IMR-90 (cell line): ENCODE data around the gene PLAAT3. TPM values are rescaled to one million over a fixed set of nuclear protein-coding genes. Genes with fewer than 3 reads are reported as not detected.

Experiments used
- ATAC-seq: fragments of 200-7000 bp; cut with Tn5 transposase; 2 replicates; pipeline ENCODE4 v1.9.1; 2020; ENCODE audit warnings: low read depth, mild to moderate bottlenecking, moderate library complexity
- BruUV-seq: library from RNA; stranded (reverse); fragments of 400-500 nt; replicated peaks from 2 replicates; lab custom pipeline; 2021; lab: Mats Ljungman, UMichigan
- CTCF ChIA-PET: fragments of 300-600 bp; formaldehyde crosslinking; extraction: SDS; loops from one replicate; lab custom pipeline; 2021; ENCODE audit warnings: antibody characterized with exemption; lab: Yijun Ruan, JAX
- POLR2A ChIA-PET: fragments of 300-600 bp; sonication (Branson Sonifier 250); formaldehyde crosslinking; loops from one replicate; lab custom pipeline; 2022; ENCODE audit warnings: antibody characterized with exemption; ENCODE audit not compliant: unreplicated experiment; lab: Charles Lee
- DNase-seq: peaks from one replicate; pipeline ENCODE4 v3.0.0; 2013
- H2AFZ ChIP-seq: replicated peaks from 2 replicates; pipeline ENCODE3; 2013; ENCODE audit warnings: low read length, mild to moderate bottlenecking; ENCODE audit not compliant: poor library complexity
- H2AK5ac ChIP-seq: 2 replicates; pipeline ENCODE4 v1.6.1; 2013; ENCODE audit warnings: low read depth, low read length, inconsistent platforms
- H2AK9ac ChIP-seq: replicated peaks from 2 replicates; pipeline ENCODE3; 2013; ENCODE audit warnings: mild to moderate bottlenecking, low read depth, low read length, moderate library complexity; ENCODE audit not compliant: poor library complexity
- H2BK120ac ChIP-seq: 2 replicates; pipeline ENCODE4 v1.6.1; 2013; ENCODE audit warnings: low read depth, low read length, inconsistent platforms
- H2BK15ac ChIP-seq: 3 replicates; pipeline ENCODE4 v1.6.1; 2013; ENCODE audit warnings: low read depth, low read length, inconsistent platforms
- H2BK20ac ChIP-seq: 2 replicates; pipeline ENCODE4 v1.6.1; 2013; ENCODE audit warnings: low read depth, mild to moderate bottlenecking, inconsistent platforms, low read length, moderate library complexity
- H2BK5ac ChIP-seq: 2 replicates; pipeline ENCODE4 v1.6.1; 2013; ENCODE audit warnings: mild to moderate bottlenecking, low read depth, low read length, inconsistent platforms; ENCODE audit not compliant: poor library complexity, severe bottlenecking
- H3K14ac ChIP-seq: replicated peaks from 2 replicates; pipeline ENCODE4 v1.6.1; 2013; ENCODE audit warnings: low read depth, low read length, inconsistent platforms
- H3K18ac ChIP-seq: 2 replicates; pipeline ENCODE4 v1.6.1; 2013; ENCODE audit warnings: low read depth, low read length, control low read depth
- H3K23ac ChIP-seq: 2 replicates; pipeline ENCODE4 v1.6.1; 2013; ENCODE audit warnings: low read depth, low read length, inconsistent platforms
- H3K27ac ChIP-seq: 2 replicates; pipeline ENCODE4 v1.5.1; 2013; ENCODE audit warnings: mild to moderate bottlenecking, control low read depth, low read length; ENCODE audit not compliant: insufficient read depth
- H3K27me3 ChIP-seq: 2 replicates; pipeline ENCODE4 v1.6.1; 2013; ENCODE audit warnings: low read length; ENCODE audit not compliant: control insufficient read depth, insufficient read depth
- H3K36me3 ChIP-seq: 2 replicates; pipeline ENCODE4 v1.6.1; 2013; ENCODE audit warnings: low read length, mixed read lengths; ENCODE audit not compliant: control insufficient read depth, insufficient read depth
- H3K4ac ChIP-seq: 2 replicates; pipeline ENCODE4 v1.6.1; 2013; ENCODE audit warnings: low read depth, low read length, inconsistent platforms
- H3K4me1 ChIP-seq: 2 replicates; pipeline ENCODE4 v1.6.1; 2013; ENCODE audit warnings: low read length, mixed read lengths; ENCODE audit not compliant: control insufficient read depth, insufficient read depth
- H3K4me2 ChIP-seq: 2 replicates; pipeline ENCODE4 v1.6.1; 2013; ENCODE audit warnings: low read depth, mild to moderate bottlenecking, control low read depth, low read length, moderate library complexity
- H3K4me3 ChIP-seq: 2 replicates; pipeline ENCODE4 v1.5.1; 2013; ENCODE audit warnings: low read depth, mild to moderate bottlenecking, control low read depth, low read length, moderate library complexity; ENCODE audit not compliant: insufficient read depth
- H3K56ac ChIP-seq: 2 replicates; pipeline ENCODE4 v1.6.1; 2013; ENCODE audit warnings: low read length, inconsistent platforms; ENCODE audit not compliant: insufficient read depth; ENCODE audit errors: extremely low read depth
- H3K79me1 ChIP-seq, 2 experiments: 2 replicates each; pipeline ENCODE4 v1.6.1; 2013; ENCODE audit warnings: low read length in 2 of 2, inconsistent platforms in 1 of 2, low read depth in 1 of 2
- H3K9ac ChIP-seq: 2 replicates; pipeline ENCODE4 v1.6.1; 2013; ENCODE audit warnings: low read depth, low read length, control low read depth
- H3K9me1 ChIP-seq: 2 replicates; pipeline ENCODE4 v1.6.1; 2013; ENCODE audit warnings: low read length, inconsistent platforms; ENCODE audit not compliant: insufficient read depth
- H3K9me3 ChIP-seq: 2 replicates; pipeline ENCODE4 v1.6.1; 2013; ENCODE audit warnings: low read length; ENCODE audit not compliant: control insufficient read depth, insufficient read depth
- H4K20me1 ChIP-seq: 2 replicates; pipeline ENCODE4 v1.6.1; 2013; ENCODE audit warnings: low read length, inconsistent platforms; ENCODE audit not compliant: insufficient read depth
- H4K5ac ChIP-seq: 2 replicates; pipeline ENCODE4 v1.6.1; 2013; ENCODE audit warnings: mild to moderate bottlenecking, low read depth, low read length, control low read depth
- H4K8ac ChIP-seq, 2 experiments: 2 replicates each; pipeline ENCODE4 v1.6.1; 2013; ENCODE audit warnings: low read depth in 2 of 2, low read length in 2 of 2, control low read depth in 1 of 2, inconsistent platforms in 1 of 2
- H4K91ac ChIP-seq: 2 replicates; pipeline ENCODE4 v1.6.1; 2013; ENCODE audit warnings: low read depth, low read length, inconsistent platforms; ENCODE audit not compliant: insufficient read depth
- BHLHE40 ChIP-seq: fragments of 150-350 bp; IDR thresholded peaks from 2 replicates; pipeline ENCODE4 v1.6.1; 2016; ENCODE audit warnings: mild to moderate bottlenecking, low read depth, low read length
- CEBPB ChIP-seq: IDR thresholded peaks from 2 replicates; pipeline ENCODE4 v1.6.1; 2012; ENCODE audit warnings: low read depth, low read length, improper control_type of control experiment
- CHD1 ChIP-seq: IDR thresholded peaks from 2 replicates; pipeline ENCODE4 v1.6.1; 2012; ENCODE audit warnings: low read depth, low read length, improper control_type of control experiment
- FOS ChIP-seq: fragments of 150-350 bp; IDR thresholded peaks from 2 replicates; pipeline ENCODE4 v1.6.1; 2016; ENCODE audit warnings: low read depth, low read length
- MAFK ChIP-seq: IDR thresholded peaks from 2 replicates; pipeline ENCODE4 v1.6.1; 2012; ENCODE audit warnings: low read depth, low read length, improper control_type of control experiment
- MAZ ChIP-seq: IDR thresholded peaks from 2 replicates; pipeline ENCODE4 v1.6.1; 2012; ENCODE audit warnings: low read depth, mild to moderate bottlenecking, low read length, improper control_type of control experiment, moderate library complexity, borderline replicate concordance
- MXI1 ChIP-seq: IDR thresholded peaks from 2 replicates; pipeline ENCODE4 v1.6.1; 2012; ENCODE audit warnings: low read depth, mild to moderate bottlenecking, low read length, moderate library complexity, borderline replicate concordance
- NFE2L2 ChIP-seq: fragments of 150-350 bp; IDR thresholded peaks from 2 replicates; pipeline ENCODE4 v1.6.1; 2016; ENCODE audit warnings: low read depth, mild to moderate bottlenecking, low read length
- POLR2A ChIP-seq: IDR thresholded peaks from 2 replicates; pipeline ENCODE4 v1.6.1; 2012; ENCODE audit warnings: mild to moderate bottlenecking, low read depth, low read length
- RAD21 ChIP-seq: IDR thresholded peaks from 2 replicates; pipeline ENCODE4 v1.6.1; 2012; ENCODE audit warnings: low read length, improper control_type of control experiment
- RCOR1 ChIP-seq: IDR thresholded peaks from 2 replicates; pipeline ENCODE4 v1.6.1; 2012; ENCODE audit warnings: mild to moderate bottlenecking, low read length, improper control_type of control experiment; ENCODE audit not compliant: insufficient replicate concordance
- RFX5 ChIP-seq: IDR thresholded peaks from 2 replicates; pipeline ENCODE4 v1.8.0; 2012; ENCODE audit warnings: low read depth, mild to moderate bottlenecking, low read length, moderate library complexity
- WGBS, 2 experiments: methylation state at CpG; one replicate each; pipeline versions ENCODE4 v1.1.5 to v1.1.7; 2013; ENCODE audit warnings: missing lambda C conversion rate in 2 of 2; ENCODE audit not compliant: insufficient read length in 1 of 2; ENCODE audit errors: extremely low coverage in 2 of 2; 5-methylcytosine and 5-hydroxymethylcytosine counted together
- dilution Hi-C: fragments of 300-500 bp; cut with HindIII; formaldehyde crosslinking; loops from one replicate; pipeline ENCODE4 v1.14.3; 2018; ENCODE audit warnings: low sequenced_read_pairs; ENCODE audit not compliant: unreplicated experiment
- in situ Hi-C: fragments of 300-500 bp; cut with MboI; formaldehyde crosslinking; loops from 3 replicates; pipeline ENCODE4 v1.14.3; 2019; ENCODE audit warnings: low sequenced_read_pairs, inconsistent platforms, mixed read lengths
- intact Hi-C: fragments of 100-400 bp; cut with micrococcal nuclease; formaldehyde crosslinking; loops from 2 replicates; pipeline ENCODE4 v1.10.0; 2022
- polyA plus RNA-seq, 3 experiments: library from polyadenylated mRNA; depleted of rRNA; stranded (reverse); fragments of >200 nt; gene quantifications; 2 replicates each; pipeline ENCODE4 v1.2.3, GENCODE V29; 2012; ENCODE audit warnings: low replicate concordance in 1 of 3
- total RNA-seq: library from RNA; depleted of rRNA; stranded (reverse); fragments of >200 nt; gene quantifications from 2 replicates; pipeline ENCODE4 v1.2.3, GENCODE V29; 2012
- TF ChIP-seq, protein P1 (sequence below): fragments of 150-350 bp; IDR thresholded peaks from 2 replicates; pipeline ENCODE4 v1.6.1; 2017; ENCODE audit warnings: mild to moderate bottlenecking, antibody characterized with exemption, low read length, low read depth
- TF ChIP-seq, protein P2 (sequence below): conservative IDR thresholded peaks from 2 replicates; pipeline ENCODE4 v1.5.1; 2012; ENCODE audit warnings: mild to moderate bottlenecking, low read depth, low read length, improper control_type of control experiment

PLAAT3 gene
- total and polyA plus RNA-seq, 2 of the 4 experiments (the other 2 are of a cell fraction) = 3.2 to 3.9 TPM

DNA sequence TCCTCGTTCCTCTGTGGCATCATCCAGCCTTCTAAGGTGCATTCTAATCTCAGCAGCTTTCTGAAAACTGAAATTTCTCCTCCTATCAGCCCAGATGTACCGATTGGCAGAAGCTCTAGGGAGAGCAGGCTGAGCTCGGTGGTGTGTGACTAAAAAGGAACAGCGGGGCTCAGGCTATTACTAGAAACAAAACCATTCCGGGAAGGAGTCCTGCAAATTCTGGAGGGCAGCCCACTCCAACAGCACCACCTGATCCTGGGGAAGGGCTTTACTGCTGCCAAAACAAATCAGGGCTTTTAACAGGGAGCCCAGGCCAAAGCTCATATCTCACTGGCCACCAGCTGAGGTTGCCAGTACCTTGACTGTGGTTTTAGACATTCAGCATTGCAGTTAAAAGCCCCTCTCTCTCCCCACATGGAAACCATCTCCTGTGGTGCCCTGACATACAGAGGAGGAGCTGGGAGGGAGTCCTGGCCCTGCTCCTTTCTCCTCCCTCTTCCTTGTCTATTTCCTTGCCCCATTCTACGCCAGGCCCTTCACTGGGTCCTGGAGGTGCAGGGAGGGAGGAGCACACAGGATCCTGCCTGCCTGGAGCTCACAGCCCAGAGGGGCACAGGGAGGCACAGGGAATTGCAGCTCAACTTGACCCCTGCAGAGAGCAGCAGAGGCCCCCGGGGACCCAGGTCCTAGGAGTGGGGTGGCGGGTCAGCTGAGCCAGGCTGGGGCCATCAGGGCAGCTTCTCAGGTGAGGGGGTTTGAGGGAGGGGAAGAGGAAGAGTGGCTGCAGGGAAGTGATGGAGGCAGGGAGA lies 76.7 kb downstream of the PLAAT3 start:
- intact Hi-C loops = no loop called here
- TF ChIP-seq, protein P1, sequence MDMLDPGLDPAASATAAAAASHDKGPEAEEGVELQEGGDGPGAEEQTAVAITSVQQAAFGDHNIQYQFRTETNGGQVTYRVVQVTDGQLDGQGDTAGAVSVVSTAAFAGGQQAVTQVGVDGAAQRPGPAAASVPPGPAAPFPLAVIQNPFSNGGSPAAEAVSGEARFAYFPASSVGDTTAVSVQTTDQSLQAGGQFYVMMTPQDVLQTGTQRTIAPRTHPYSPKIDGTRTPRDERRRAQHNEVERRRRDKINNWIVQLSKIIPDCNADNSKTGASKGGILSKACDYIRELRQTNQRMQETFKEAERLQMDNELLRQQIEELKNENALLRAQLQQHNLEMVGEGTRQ = no peak
- TF ChIP-seq POLR2A (no peak), CHD1 (no peak), FOS (no peak), RAD21 (no peak), CEBPB (no peak), MAZ (no peak), MAFK (no peak), NFE2L2 (no peak), MXI1 (no peak), RCOR1 (no peak), RFX5 (no peak), BHLHE40 (no peak)
- TF ChIP-seq, protein P2, sequence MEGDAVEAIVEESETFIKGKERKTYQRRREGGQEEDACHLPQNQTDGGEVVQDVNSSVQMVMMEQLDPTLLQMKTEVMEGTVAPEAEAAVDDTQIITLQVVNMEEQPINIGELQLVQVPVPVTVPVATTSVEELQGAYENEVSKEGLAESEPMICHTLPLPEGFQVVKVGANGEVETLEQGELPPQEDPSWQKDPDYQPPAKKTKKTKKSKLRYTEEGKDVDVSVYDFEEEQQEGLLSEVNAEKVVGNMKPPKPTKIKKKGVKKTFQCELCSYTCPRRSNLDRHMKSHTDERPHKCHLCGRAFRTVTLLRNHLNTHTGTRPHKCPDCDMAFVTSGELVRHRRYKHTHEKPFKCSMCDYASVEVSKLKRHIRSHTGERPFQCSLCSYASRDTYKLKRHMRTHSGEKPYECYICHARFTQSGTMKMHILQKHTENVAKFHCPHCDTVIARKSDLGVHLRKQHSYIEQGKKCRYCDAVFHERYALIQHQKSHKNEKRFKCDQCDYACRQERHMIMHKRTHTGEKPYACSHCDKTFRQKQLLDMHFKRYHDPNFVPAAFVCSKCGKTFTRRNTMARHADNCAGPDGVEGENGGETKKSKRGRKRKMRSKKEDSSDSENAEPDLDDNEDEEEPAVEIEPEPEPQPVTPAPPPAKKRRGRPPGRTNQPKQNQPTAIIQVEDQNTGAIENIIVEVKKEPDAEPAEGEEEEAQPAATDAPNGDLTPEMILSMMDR = no peak

More for the DNA sequence above, 76.7 kb downstream of the PLAAT3 start:
- Histone ChIP-seq H4K8ac (no peak overlapping the region), H3K4me3 (no peak overlapping the region), H2BK120ac (no peak overlapping the region), H3K4me2 (peak overlapping the region; percentile 85; the same call in 1 of the 2 replicates), H3K4me1 (peaks cover 9% of the 10 kb centered on the region; the same call in 1 of the 2 replicates), H2AK9ac (no peak overlapping the region), H2AK5ac (no peak overlapping the region), H2AFZ (peak overlapping the region; percentile 76), H2BK5ac (no peak overlapping the region), H3K18ac (no peak overlapping the region; the same call in 1 of the 2 replicates), H3K79me1 (no peaks in the 10 kb centered on the region), H3K56ac (no peak overlapping the region), H4K20me1 (no peaks in the 10 kb centered on the region), H4K5ac (peak overlapping the region; percentile 41; the same call in 1 of the 2 replicates), H3K9me1 (no peaks in the 10 kb centered on the region), H3K23ac (no peak overlapping the region), H3K27me3 (peaks cover 7% of the 10 kb centered on the region), H2BK15ac (no peak overlapping the region), H3K27ac (no peak overlapping the region; the same call in 1 of the 2 replicates), H3K36me3 (no peaks in the 10 kb centered on the region), H3K9ac (peak overlapping the region; percentile 17; the same call in 1 of the 2 replicates), H4K91ac (no peak overlapping the region), H3K14ac (no peak overlapping the region; the same call in 1 of the 2 replicates), H3K4ac (no peak overlapping the region; the same call in 1 of the 2 replicates), H2BK20ac (no peak overlapping the region), H3K9me3 (no peaks in the 10 kb centered on the region)
- dilution Hi-C loops = no loop called here
- ATAC-seq (peak; percentile 52), DNase-seq (peak; percentile 4)
- in situ Hi-C loops = no loop called here
- no CpG with 5 or more reads among the region's 8 CpGs for WGBS, 2 experiments
- POLR2A ChIA-PET = no interaction called here
- BruUV-seq = no TSS peak
- CTCF ChIA-PET = interaction anchor here (0.9 kb wide), 2 partner anchors 18 to 67 kb away, joined by 3 read pairs; no protein-coding TSS in a partner anchor
